Measurements from ENCODE around the gene RTF2.
"Not testable (repeated sequence)": the region's sequence is repeated elsewhere in the genome, so short reads cannot be mapped to it uniquely, and the experiment has no call there.

The RTF2 gene

GRCh38 chr20:56554869-56555268, 86.4 kb downstream of the RTF2 start:
- DNase-seq: peak; percentile 97

- DNase-seq: no peak
Observed at GRCh38 chr20:56558968-56559367, 90.5 kb downstream of the RTF2 start.

GRCh38 chr20:56564526-56564925, 96.1 kb downstream of the RTF2 start:
- not testable (repeated sequence) for DNase-seq

- no peak for DNase-seq
Observed at GRCh38 chr20:56565511-56565910, 97.1 kb downstream of the RTF2 start.

- DNase-seq: no peak
Observed at GRCh38 chr20:56566621-56567020, 98.2 kb downstream of the RTF2 start.

All from fibroblast of skin of abdomen (primary cell).